Left forelimb (tissue), 1 donor: ENCODE data around the gene STAT5A.

ENCODE experiments used
- DNase-seq: peaks from one replicate; pipeline ENCODE4 v3.0.0-alpha.2; 2018; ENCODE audit warnings: low spot score

The STAT5A gene

GRCh38 chr17:42268236-42268635, 20.1 kb upstream of the STAT5A start:
- no peak for DNase-seq

GRCh38 chr17:42270170-42270535, 18.1 kb upstream of the STAT5A start:
- no peak for DNase-seq

GRCh38 chr17:42270596-42270995, 17.7 kb upstream of the STAT5A start:
- DNase-seq: no peak

- no peak for DNase-seq
Observed at GRCh38 chr17:42271006-42271778, 17.1 kb upstream of the STAT5A start.

GRCh38 chr17:42271779-42272035, 16.6 kb upstream of the STAT5A start:
- DNase-seq: no peak

GRCh38 chr17:42272162-42272907, 16.0 kb upstream of the STAT5A start:
- DNase-seq: no peak

- no peak for DNase-seq
Observed at GRCh38 chr17:42273474-42274252, 14.6 kb upstream of the STAT5A start.

GRCh38 chr17:42274253-42274542, 14.1 kb upstream of the STAT5A start:
- no peak for DNase-seq

GRCh38 chr17:42274812-42275526, 13.3 kb upstream of the STAT5A start:
- DNase-seq: no peak

GRCh38 chr17:42275527-42276358, 12.6 kb upstream of the STAT5A start:
- DNase-seq: no peak

GRCh38 chr17:42276359-42276608, 12.0 kb upstream of the STAT5A start, which contains the start of gene STAT5B:
STAT5B (minus strand) TSS chr17:42276391; CDS start chr17:42232127, 44,264 bp downstream.
- DNase-seq: peak; percentile 88

GRCh38 chr17:42276609-42277341, 11.5 kb upstream of the STAT5A start:
- no peak for DNase-seq

- DNase-seq: no peak
Observed at GRCh38 chr17:42277342-42277712, 11.0 kb upstream of the STAT5A start.

GRCh38 chr17:42279776-42280630, 8.3 kb upstream of the STAT5A start:
- DNase-seq: no peak

GRCh38 chr17:42281571-42282096, 6.7 kb upstream of the STAT5A start:
- DNase-seq: no peak

- DNase-seq: no peak
Observed at GRCh38 chr17:42282478-42283080, 5.7 kb upstream of the STAT5A start.

GRCh38 chr17:42283241-42284023, 4.9 kb upstream of the STAT5A start:
- DNase-seq: peak; percentile 62

- no peak for DNase-seq
Observed at GRCh38 chr17:42284024-42284369, 4.3 kb upstream of the STAT5A start.

- peak; percentile 28 for DNase-seq
Observed at GRCh38 chr17:42284566-42284965, 3.7 kb upstream of the STAT5A start.
